Amniotic stem cell (primary cell): Measurements from ENCODE around the gene KDM4E.

Experiments used
- DNase-seq: peaks from one replicate; lab custom pipeline; 2025; lab: John Stamatoyannopoulos, UW

KDM4E gene

GRCh38 chr11:95050595-95051202 is 25.6 kb downstream of the KDM4E start:
- DNase-seq, result no peak

- DNase-seq, result no peak
These were observed 29.3 kb downstream of the KDM4E start for GRCh38 chr11:95054356-95054755.

- no peak for DNase-seq
These were observed 30.3 kb downstream of the KDM4E start for GRCh38 chr11:95055283-95055897.

GRCh38 chr11:95057959-95058358 is 32.9 kb downstream of the KDM4E start:
- no peak for DNase-seq

GRCh38 chr11:95058621-95059020 is 33.6 kb downstream of the KDM4E start:
- DNase-seq, result no peak

GRCh38 chr11:95059046-95059445 is 34.0 kb downstream of the KDM4E start:
- DNase-seq, result no peak

GRCh38 chr11:95065336-95065735 is 40.3 kb downstream of the KDM4E start:
- no peak for DNase-seq

GRCh38 chr11:95066716-95067038 is 41.6 kb downstream of the KDM4E start, which contains the start of gene SRSF8:
TSS of gene SRSF8 (plus strand) at chr11:95066919. CDS start at chr11:95067227, 308 bp downstream.
- no peak for DNase-seq

- DNase-seq, result peak; percentile 38
These were observed 42.2 kb downstream of the KDM4E start for GRCh38 chr11:95067039-95067840.

GRCh38 chr11:95067841-95068219 is 42.8 kb downstream of the KDM4E start:
- peak; percentile 52 for DNase-seq

- DNase-seq, result peak; percentile 83
These were observed 43.5 kb downstream of the KDM4E start for GRCh38 chr11:95068549-95068948.

GRCh38 chr11:95070471-95070870 is 45.4 kb downstream of the KDM4E start:
- no peak for DNase-seq

- no peak for DNase-seq
These were observed 47.9 kb downstream of the KDM4E start for GRCh38 chr11:95072948-95073347.

- no peak for DNase-seq
These were observed 49.9 kb downstream of the KDM4E start for GRCh38 chr11:95074792-95075563.

GRCh38 chr11:95076416-95076815 is 51.4 kb downstream of the KDM4E start:
- no peak for DNase-seq

- DNase-seq, result no peak
These were observed 51.9 kb downstream of the KDM4E start for GRCh38 chr11:95076981-95077380.
